KMS-11 (cell line): Measurements from ENCODE around the gene DLGAP5.

ENCODE experiments used
- H2AFZ ChIP-seq: fragments of 200-600 bp; sonication (generic); 2 replicates; pipeline ENCODE4 v1.6.1; 2016; ENCODE audit warnings: antibody characterized with exemption, mixed run types, low read depth
- H3K27ac ChIP-seq: fragments of 200-600 bp; sonication (generic); 2 replicates; pipeline ENCODE4 v1.6.1; 2016; ENCODE audit warnings: mild to moderate bottlenecking, mixed run types
- H3K27me3 ChIP-seq: fragments of 200-600 bp; sonication (generic); 2 replicates; pipeline ENCODE4 v1.6.1; 2017; ENCODE audit warnings: mild to moderate bottlenecking, low read depth, mixed run types, moderate library complexity; ENCODE audit not compliant: insufficient read depth
- H3K36me3 ChIP-seq: fragments of 200-600 bp; sonication (generic); 2 replicates; pipeline ENCODE4 v1.6.1; 2017; ENCODE audit warnings: mild to moderate bottlenecking, mixed run types; ENCODE audit not compliant: insufficient read depth
- H3K4me1 ChIP-seq: fragments of 200-600 bp; sonication (generic); 2 replicates; pipeline ENCODE4 v1.6.1; 2016; ENCODE audit warnings: mild to moderate bottlenecking, low read depth, mixed run types; ENCODE audit not compliant: poor library complexity, severe bottlenecking
- H3K4me2 ChIP-seq: fragments of 200-600 bp; sonication (generic); 2 replicates; pipeline ENCODE4 v1.7.0; 2016; ENCODE audit warnings: mild to moderate bottlenecking, mixed run types
- H3K4me3 ChIP-seq: fragments of 200-600 bp; sonication (generic); IDR thresholded peaks from 2 replicates; pipeline ENCODE4 v1.6.1; 2017; ENCODE audit warnings: low read depth, low read length, mixed read lengths; ENCODE audit not compliant: insufficient read depth
- H3K79me2 ChIP-seq: fragments of 200-600 bp; sonication (generic); 2 replicates; pipeline ENCODE4 v1.6.1; 2016; ENCODE audit warnings: low read depth, mixed run types; ENCODE audit not compliant: insufficient read depth
- H3K9ac ChIP-seq: fragments of 200-600 bp; sonication (generic); 2 replicates; pipeline ENCODE4 v1.6.1; 2016; ENCODE audit warnings: mild to moderate bottlenecking, mixed run types
- H4K20me1 ChIP-seq: fragments of 200-600 bp; sonication (generic); 2 replicates; pipeline ENCODE4 v1.6.1; 2016; ENCODE audit warnings: mild to moderate bottlenecking, mixed run types; ENCODE audit not compliant: insufficient read depth
- CTCF ChIP-seq: fragments of 200-600 bp; sonication (generic); conservative IDR thresholded peaks from 2 replicates; pipeline ENCODE4 v1.6.1; 2017; ENCODE audit warnings: low read depth, mild to moderate bottlenecking, antibody characterized with exemption, low read length, moderate library complexity, mixed read lengths

The DLGAP5 gene

GRCh38 chr14:55201219-55202101 is 10.1 kb upstream of the DLGAP5 start:
- H3K79me2 ChIP-seq = no peaks in the 10 kb centered on the region
- H3K9ac ChIP-seq = no peak overlapping the region
- H3K4me2 ChIP-seq = no peak overlapping the region
- H2AFZ ChIP-seq = no peak overlapping the region
- no peaks in the 10 kb centered on the region for H3K36me3 ChIP-seq
- H3K4me1 ChIP-seq = no peaks in the 10 kb centered on the region
- no peak overlapping the region for H3K27ac ChIP-seq
- no peak overlapping the region for H3K4me3 ChIP-seq
- H4K20me1 ChIP-seq = no peaks in the 10 kb centered on the region
- TF ChIP-seq CTCF = no peak
- no peaks in the 10 kb centered on the region for H3K27me3 ChIP-seq

GRCh38 chr14:55200651-55201050 is 9.3 kb upstream of the DLGAP5 start:
- H2AFZ ChIP-seq = no peak overlapping the region
- H3K9ac ChIP-seq = no peak overlapping the region

GRCh38 chr14:55198749-55199148 is 7.4 kb upstream of the DLGAP5 start:
- H3K4me3 ChIP-seq = no peak overlapping the region
- H3K79me2 ChIP-seq = no peaks in the 10 kb centered on the region
- TF ChIP-seq CTCF = no peak
- no peak overlapping the region for H3K4me2 ChIP-seq
- no peaks in the 10 kb centered on the region for H3K36me3 ChIP-seq
- no peaks in the 10 kb centered on the region for H4K20me1 ChIP-seq
- H3K27ac ChIP-seq = no peak overlapping the region
- no peaks in the 10 kb centered on the region for H3K4me1 ChIP-seq
- H2AFZ ChIP-seq = no peak overlapping the region
- no peak overlapping the region for H3K9ac ChIP-seq
- H3K27me3 ChIP-seq = no peaks in the 10 kb centered on the region

More at GRCh38 chr14:55200651-55201050, 9.3 kb upstream of the DLGAP5 start:
- TF ChIP-seq CTCF = no peak
- H3K4me3 ChIP-seq = no peak overlapping the region
- no peak overlapping the region for H3K27ac ChIP-seq
- H3K4me2 ChIP-seq = no peak overlapping the region
- H4K20me1 ChIP-seq = no peaks in the 10 kb centered on the region
- H3K36me3 ChIP-seq = no peaks in the 10 kb centered on the region
- no peaks in the 10 kb centered on the region for H3K27me3 ChIP-seq
- H3K4me1 ChIP-seq = no peaks in the 10 kb centered on the region
- no peaks in the 10 kb centered on the region for H3K79me2 ChIP-seq

GRCh38 chr14:55194656-55195355 is 3.4 kb upstream of the DLGAP5 start:
- Histone ChIP-seq H3K4me3 (no peak overlapping the region), H3K36me3 (no peaks in the 10 kb centered on the region), H3K4me2 (no peak overlapping the region), H4K20me1 (no peaks in the 10 kb centered on the region), H2AFZ (no peak overlapping the region), H3K4me1 (peaks cover 9% of the 10 kb centered on the region), H3K27me3 (no peaks in the 10 kb centered on the region), H3K79me2 (peaks cover 14% of the 10 kb centered on the region), H3K27ac (no peak overlapping the region), H3K9ac (no peak overlapping the region)
- TF ChIP-seq CTCF = no peak
